Erythroblast (primary cell): Measurements from ENCODE around the gene GPC6.

Source experiments
- DNase-seq, 2 experiments: peaks; one replicate each; lab custom pipeline; 2025; lab: John Stamatoyannopoulos, UW
- GATA1 ChIP-seq: IDR thresholded peaks from 2 replicates; pipeline ENCODE4 v1.6.1; 2011; ENCODE audit warnings: low read depth, mild to moderate bottlenecking, control low read depth, low read length, moderate library complexity
- POLR2A ChIP-seq: IDR thresholded peaks from 2 replicates; pipeline ENCODE4 v1.6.1; 2011; ENCODE audit warnings: mild to moderate bottlenecking, low read length

The GPC6 gene

GRCh38 chr13:94214121-94214520, 987.5 kb downstream of the GPC6 start:
- DNase-seq: no peak
- TF ChIP-seq GATA1 (no peak), POLR2A (no peak)

GRCh38 chr13:94214975-94215374, 988.4 kb downstream of the GPC6 start:
- TF ChIP-seq POLR2A (no peak), GATA1 (no peak)
- DNase-seq: no peak

GRCh38 chr13:94216476-94216875, 989.9 kb downstream of the GPC6 start:
- no peak for DNase-seq
- TF ChIP-seq GATA1 (no peak), POLR2A (no peak)

GRCh38 chr13:94217370-94217769, 990.8 kb downstream of the GPC6 start:
- no peak for DNase-seq
- TF ChIP-seq GATA1: no peak
- no peak for TF ChIP-seq POLR2A

- TF ChIP-seq POLR2A: no peak
- no peak for TF ChIP-seq GATA1
- DNase-seq: no peak
Measured at GRCh38 chr13:94218537-94218936, 991.9 kb downstream of the GPC6 start.

- no peak for DNase-seq
- no peak for TF ChIP-seq POLR2A
- no peak for TF ChIP-seq GATA1
Measured at GRCh38 chr13:94218951-94219350, 992.3 kb downstream of the GPC6 start.

GRCh38 chr13:94224670-94225069, 998.1 kb downstream of the GPC6 start:
- no peak for DNase-seq
- TF ChIP-seq POLR2A (no peak), GATA1 (no peak)

- DNase-seq: no peak
- TF ChIP-seq GATA1 (no peak), POLR2A (no peak)
Measured at GRCh38 chr13:94227255-94227879, 1000.8 kb downstream of the GPC6 start.

- no peak for TF ChIP-seq POLR2A
- TF ChIP-seq GATA1: no peak
- DNase-seq: no peak
Measured at GRCh38 chr13:94228763-94229162, 1002.2 kb downstream of the GPC6 start.

- DNase-seq: no peak
- TF ChIP-seq POLR2A (no peak), GATA1 (no peak)
Measured at GRCh38 chr13:94232161-94232950, 1005.7 kb downstream of the GPC6 start.

- TF ChIP-seq GATA1 (no peak), POLR2A (no peak)
- DNase-seq: no peak
Measured at GRCh38 chr13:94232956-94233355, 1006.3 kb downstream of the GPC6 start.

GRCh38 chr13:94233401-94233800, 1006.8 kb downstream of the GPC6 start:
- TF ChIP-seq POLR2A (no peak), GATA1 (no peak)
- no peak for DNase-seq

GRCh38 chr13:94233837-94234236, 1007.2 kb downstream of the GPC6 start:
- DNase-seq: no peak
- TF ChIP-seq GATA1: no peak
- TF ChIP-seq POLR2A: no peak

GRCh38 chr13:94234738-94235137, 1008.1 kb downstream of the GPC6 start:
- no peak for DNase-seq

GRCh38 chr13:94236132-94236531, 1009.5 kb downstream of the GPC6 start:
- no peak for TF ChIP-seq POLR2A
- no peak for TF ChIP-seq GATA1
- DNase-seq: no peak

More at GRCh38 chr13:94234738-94235137, 1008.1 kb downstream of the GPC6 start:
- no peak for TF ChIP-seq POLR2A
- TF ChIP-seq GATA1: no peak
